HG03280 (cell line): ENCODE results near the gene CERS3.
A peak's percentile ranks its signal among the peaks of the same experiment; 100 is the strongest.

Source experiments
- ATAC-seq: cut with Tn5 transposase; IDR thresholded peaks from one replicate; pipeline ENCODE4 v1.9.1; 2021; ENCODE audit warnings: mild to moderate bottlenecking, moderate library complexity; ENCODE audit not compliant: unreplicated experiment

CERS3 gene

GRCh38 chr15:100385300-100386050 lies 143.3 kb downstream of the CERS3 start:
- ATAC-seq, result no peak

- no peak for ATAC-seq
Measured at GRCh38 chr15:100384108-100384410, 144.7 kb downstream of the CERS3 start.

DNA sequence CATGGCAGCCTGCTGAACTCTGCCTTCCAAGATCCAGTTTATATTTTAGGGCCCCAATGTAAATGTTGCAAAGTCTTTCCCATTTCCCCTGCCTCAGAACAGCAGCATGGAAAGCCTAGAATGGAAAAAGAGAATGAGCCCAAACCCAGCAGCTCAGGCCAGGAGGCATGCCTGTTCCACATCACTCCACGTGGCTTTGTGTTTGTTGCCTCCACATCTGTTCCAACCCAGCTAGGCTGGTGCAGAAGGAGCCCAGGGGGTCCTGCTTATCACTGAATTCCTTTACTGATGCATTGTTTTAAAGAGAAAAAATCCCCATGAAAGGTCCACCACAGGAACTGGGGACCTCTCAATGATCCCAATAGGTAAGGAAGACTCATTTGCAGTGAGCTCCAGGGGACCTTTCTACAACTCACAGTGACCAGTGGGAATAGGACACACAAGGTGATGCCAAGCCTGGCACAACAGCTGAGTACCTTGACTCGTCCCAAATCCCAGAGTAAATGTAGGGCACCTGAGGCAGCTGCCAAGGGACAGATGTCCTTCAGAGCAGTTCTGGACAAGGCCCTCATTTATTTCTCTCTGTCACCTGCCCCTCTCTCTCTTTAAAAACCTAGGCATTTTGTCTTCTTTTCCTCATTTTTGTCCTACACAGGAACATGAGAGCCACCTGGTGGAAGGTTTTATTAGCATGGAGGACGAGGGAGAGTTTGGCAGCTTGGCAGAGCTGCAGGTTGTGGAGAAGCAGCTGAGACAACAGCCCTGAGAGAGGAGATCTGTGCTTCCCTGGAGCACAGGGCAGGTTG lies 145.2 kb downstream of the CERS3 start:
- ATAC-seq, result no peak

- no peak for ATAC-seq
Measured at GRCh38 chr15:100373942-100374341, 154.8 kb downstream of the CERS3 start.

DNA sequence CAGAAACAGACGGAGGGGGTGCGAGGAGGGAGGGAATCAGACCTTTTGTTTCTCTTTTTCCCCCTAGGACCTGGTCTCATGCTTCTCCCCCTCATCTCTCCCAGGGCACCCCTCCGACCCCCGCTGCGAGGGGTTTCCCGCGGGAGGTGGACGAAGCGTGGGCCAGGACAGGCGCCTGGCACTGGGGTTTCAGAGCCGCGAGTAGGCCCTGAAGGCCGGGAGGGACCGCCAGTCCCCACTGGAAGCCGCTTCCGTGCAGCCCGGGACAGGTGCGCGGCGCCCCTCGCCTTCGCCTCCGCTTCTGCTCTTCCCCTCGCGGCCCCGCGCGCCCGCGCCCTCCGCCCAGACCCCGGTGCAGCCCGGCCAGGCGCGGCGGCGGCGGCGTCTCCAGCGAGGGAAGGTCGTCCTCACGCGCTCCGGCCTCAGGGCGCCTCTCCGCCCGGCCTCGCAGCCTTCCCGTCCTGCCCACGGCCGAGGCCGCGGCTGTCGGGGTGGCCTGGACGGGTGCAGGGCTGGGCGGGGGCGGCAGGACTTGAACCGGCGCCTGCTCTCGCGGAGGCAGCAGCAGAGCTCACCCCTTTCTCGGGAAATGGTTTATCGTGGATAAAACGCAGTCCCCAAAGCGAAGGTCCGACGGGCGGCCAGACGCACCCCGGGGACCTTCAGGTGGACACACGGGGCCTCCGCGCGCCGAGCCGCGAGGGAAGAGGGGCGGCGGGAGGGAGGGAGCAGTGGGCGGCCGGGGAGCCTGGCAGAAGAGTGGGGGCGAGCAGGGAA lies 155.4 kb downstream of the CERS3 start:
- ATAC-seq, result no peak

DNA sequence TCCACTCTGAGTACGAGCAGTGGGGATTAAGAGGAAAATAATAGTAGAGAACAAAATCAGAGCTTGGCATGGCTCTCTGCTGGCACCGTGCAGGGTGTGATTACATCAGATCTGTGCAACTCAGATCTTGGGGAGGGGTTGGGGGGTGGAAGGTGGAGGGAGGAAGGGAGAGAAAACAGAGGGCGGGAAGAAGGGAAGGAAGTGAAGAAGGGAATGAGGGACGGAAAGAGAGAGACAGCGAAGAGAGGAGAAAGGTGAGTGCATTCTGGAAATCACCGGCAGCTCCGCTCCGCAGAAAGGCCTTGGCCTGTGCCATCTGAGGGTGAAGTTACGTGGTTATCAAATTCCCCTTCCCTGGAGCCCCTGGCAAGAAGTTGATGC lies 156.0 kb downstream of the CERS3 start:
- no peak for ATAC-seq

DNA sequence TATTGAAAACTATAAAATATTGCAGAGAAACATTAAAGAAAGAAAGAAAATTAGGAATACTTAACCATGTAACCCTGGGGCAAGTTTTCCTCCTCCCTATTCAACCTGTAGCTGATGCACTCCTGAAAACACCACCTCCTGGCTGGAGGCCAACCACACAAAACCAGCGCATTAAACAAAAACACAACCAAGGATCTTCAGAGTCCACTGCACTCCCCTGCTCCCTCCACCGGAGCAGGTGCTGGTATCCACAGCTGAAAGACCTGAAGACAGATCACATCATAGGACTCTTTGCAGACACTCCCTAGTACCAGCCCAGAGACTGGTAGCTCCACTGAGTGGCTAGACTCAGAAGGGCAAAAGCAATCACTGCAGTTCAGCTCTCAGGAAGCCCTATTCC lies 173.4 kb downstream of the CERS3 start:
- ATAC-seq, result no peak

GRCh38 chr15:100353449-100353848 lies 175.3 kb downstream of the CERS3 start:
- peak; percentile 29 for ATAC-seq

DNA sequence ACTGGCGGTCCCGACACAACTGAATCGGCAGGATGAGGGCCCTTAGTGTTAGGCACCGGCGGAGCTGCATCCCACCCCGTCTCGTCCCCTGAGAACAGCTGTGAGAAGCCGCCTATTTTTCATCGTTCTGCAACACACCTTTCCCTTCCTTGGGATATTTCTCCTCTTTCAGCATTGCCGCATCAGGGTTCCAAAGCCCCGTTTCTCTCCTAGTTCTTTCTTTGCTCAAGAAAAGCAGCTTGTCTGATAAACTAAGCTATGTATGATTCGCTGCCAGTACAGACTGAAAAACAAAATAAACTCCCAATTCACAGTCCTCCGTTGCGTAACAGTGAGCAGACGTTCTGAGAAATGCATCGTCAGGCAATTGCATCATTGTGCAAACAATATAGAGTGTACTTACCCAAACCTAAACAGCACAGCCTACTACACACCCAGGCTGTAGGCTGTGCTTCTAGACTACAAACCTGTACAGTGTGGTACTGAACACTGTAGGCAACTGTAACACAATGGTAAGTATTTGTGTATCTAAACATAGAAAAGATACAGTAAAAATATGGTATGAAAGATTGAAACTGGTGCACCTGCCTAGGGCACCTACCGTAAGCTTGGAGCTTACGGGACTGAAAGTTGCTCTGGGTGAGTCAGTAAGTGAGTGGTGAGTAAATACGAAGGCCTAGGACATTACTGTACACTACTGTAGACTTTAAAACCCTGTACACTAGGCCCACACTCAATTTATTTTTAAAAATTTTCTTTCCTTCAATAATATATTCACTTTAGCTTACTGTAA lies 178.1 kb downstream of the CERS3 start:
- ATAC-seq, result no peak
